Ishikawa (cell line): ENCODE results near the gene NECTIN1.

ENCODE experiments used
- CEBPB ChIP-seq: IDR thresholded peaks from 2 replicates; pipeline ENCODE4 v1.6.1; 2012
- CREB1 ChIP-seq: IDR thresholded peaks from 2 replicates; pipeline ENCODE4 v1.6.1; 2012; ENCODE audit warnings: low read depth
- EGR1 ChIP-seq: IDR thresholded peaks from 2 replicates; pipeline ENCODE4 v1.6.1; 2012
- EP300 ChIP-seq: IDR thresholded peaks from 2 replicates; pipeline ENCODE4 v1.6.1; 2012; ENCODE audit warnings: borderline replicate concordance
- NFIC ChIP-seq: IDR thresholded peaks from 2 replicates; pipeline ENCODE4 v1.6.1; 2012
- RAD21 ChIP-seq: IDR thresholded peaks from 2 replicates; pipeline ENCODE4 v1.6.1; 2012; ENCODE audit warnings: low read depth
- TAF1 ChIP-seq: IDR thresholded peaks from 2 replicates; pipeline ENCODE4 v1.6.1; 2012; ENCODE audit warnings: low read depth, mild to moderate bottlenecking
- TEAD4 ChIP-seq: IDR thresholded peaks from 2 replicates; pipeline ENCODE4 v1.6.1; 2012
- YY1 ChIP-seq: IDR thresholded peaks from 2 replicates; pipeline ENCODE4 v1.6.1; 2012; ENCODE audit warnings: low read depth
- ZBTB7A ChIP-seq: IDR thresholded peaks from 2 replicates; pipeline ENCODE4 v1.6.1; 2012; ENCODE audit warnings: low read depth
- TF ChIP-seq, protein P1 (sequence below): IDR thresholded peaks from 2 replicates; pipeline ENCODE4 v1.6.1; 2012; ENCODE audit warnings: low read depth, mild to moderate bottlenecking

DNA sequence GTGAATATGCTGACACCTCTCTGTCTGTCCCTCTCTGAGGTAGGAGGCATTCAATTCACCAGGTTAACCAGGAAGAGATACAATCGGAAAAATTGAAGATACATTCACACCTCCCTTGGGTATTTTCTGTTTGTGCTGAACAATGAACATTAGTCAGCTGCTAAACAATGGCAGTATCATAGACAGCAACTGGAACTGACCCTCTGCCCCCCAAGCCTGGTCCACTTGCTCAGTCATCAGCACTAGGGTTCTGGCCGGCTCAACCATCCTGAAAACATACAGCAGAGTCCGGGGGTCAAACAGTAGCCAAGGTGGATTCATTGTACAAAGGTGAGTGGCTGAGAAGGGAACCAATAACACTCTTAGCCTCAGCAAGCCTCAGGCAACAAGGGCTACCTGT is 4.0 kb downstream of the NECTIN1 start:
- TF ChIP-seq YY1 = no peak
- no peak for TF ChIP-seq EGR1
- no peak for TF ChIP-seq NFIC
- TF ChIP-seq EP300 = no peak
- TF ChIP-seq RAD21 = no peak
- TF ChIP-seq, protein P1, sequence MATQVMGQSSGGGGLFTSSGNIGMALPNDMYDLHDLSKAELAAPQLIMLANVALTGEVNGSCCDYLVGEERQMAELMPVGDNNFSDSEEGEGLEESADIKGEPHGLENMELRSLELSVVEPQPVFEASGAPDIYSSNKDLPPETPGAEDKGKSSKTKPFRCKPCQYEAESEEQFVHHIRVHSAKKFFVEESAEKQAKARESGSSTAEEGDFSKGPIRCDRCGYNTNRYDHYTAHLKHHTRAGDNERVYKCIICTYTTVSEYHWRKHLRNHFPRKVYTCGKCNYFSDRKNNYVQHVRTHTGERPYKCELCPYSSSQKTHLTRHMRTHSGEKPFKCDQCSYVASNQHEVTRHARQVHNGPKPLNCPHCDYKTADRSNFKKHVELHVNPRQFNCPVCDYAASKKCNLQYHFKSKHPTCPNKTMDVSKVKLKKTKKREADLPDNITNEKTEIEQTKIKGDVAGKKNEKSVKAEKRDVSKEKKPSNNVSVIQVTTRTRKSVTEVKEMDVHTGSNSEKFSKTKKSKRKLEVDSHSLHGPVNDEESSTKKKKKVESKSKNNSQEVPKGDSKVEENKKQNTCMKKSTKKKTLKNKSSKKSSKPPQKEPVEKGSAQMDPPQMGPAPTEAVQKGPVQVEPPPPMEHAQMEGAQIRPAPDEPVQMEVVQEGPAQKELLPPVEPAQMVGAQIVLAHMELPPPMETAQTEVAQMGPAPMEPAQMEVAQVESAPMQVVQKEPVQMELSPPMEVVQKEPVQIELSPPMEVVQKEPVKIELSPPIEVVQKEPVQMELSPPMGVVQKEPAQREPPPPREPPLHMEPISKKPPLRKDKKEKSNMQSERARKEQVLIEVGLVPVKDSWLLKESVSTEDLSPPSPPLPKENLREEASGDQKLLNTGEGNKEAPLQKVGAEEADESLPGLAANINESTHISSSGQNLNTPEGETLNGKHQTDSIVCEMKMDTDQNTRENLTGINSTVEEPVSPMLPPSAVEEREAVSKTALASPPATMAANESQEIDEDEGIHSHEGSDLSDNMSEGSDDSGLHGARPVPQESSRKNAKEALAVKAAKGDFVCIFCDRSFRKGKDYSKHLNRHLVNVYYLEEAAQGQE = no peak
- no peak for TF ChIP-seq CREB1
- TF ChIP-seq TEAD4 = no peak
- no peak for TF ChIP-seq TAF1
- TF ChIP-seq ZBTB7A = no peak
- TF ChIP-seq CEBPB = no peak
